HG02763 (cell line): ENCODE measurements around the gene IGHMBP2.

Experiments used
- ATAC-seq: cut with Tn5 transposase; IDR thresholded peaks from one replicate; pipeline ENCODE4 v1.9.1; 2021; ENCODE audit warnings: mild to moderate bottlenecking, moderate library complexity; ENCODE audit not compliant: unreplicated experiment

IGHMBP2 gene

DNA sequence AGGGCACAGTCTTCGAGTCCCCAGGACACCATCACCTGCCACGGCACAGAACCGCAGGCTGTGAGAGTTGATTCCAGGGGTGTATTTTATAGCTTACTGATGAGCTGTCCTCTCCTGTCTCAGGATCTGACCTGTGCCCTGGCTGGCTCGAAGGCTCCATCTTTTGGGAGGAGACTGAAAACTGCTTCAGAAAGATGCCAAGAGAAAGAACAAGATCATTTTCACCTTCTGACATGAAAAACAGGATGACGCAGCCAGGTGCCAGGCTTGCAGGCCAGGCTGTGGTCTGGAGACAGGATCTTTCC is 74.9 kb downstream of the IGHMBP2 start:
- ATAC-seq, result no peak

DNA sequence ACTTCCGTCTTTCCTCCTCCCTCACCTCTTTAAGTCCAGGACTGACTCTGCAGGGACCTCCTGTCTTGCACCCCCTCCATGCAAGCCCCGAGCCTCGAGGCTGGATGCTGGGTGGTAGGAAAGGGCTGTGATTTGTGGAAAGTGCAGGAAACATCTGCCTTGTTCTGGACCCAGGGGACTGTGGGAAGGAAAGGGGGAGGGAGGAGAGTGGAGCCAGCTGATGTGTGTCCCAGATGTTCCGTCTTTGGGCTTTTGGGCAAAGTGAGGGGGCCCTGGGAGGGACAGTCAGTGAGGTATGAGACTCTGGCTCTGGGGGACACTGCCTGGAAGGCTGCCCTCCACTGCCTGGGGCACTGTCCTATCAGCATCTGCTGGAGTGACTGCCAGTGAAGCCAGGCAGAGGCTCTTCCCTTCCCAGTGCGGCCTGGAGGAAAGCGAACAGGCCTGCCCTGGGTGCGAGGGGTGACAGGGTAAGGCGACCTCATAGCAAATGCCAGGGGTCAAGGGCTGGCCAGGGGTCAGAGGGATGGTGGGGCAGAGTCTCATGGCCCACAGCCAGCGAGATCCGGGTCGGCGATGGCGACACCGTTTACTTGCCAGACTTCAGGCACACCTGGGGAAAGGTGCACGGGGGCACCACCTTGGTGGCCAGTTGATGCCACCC is 75.4 kb downstream of the IGHMBP2 start:
- ATAC-seq, result no peak

DNA sequence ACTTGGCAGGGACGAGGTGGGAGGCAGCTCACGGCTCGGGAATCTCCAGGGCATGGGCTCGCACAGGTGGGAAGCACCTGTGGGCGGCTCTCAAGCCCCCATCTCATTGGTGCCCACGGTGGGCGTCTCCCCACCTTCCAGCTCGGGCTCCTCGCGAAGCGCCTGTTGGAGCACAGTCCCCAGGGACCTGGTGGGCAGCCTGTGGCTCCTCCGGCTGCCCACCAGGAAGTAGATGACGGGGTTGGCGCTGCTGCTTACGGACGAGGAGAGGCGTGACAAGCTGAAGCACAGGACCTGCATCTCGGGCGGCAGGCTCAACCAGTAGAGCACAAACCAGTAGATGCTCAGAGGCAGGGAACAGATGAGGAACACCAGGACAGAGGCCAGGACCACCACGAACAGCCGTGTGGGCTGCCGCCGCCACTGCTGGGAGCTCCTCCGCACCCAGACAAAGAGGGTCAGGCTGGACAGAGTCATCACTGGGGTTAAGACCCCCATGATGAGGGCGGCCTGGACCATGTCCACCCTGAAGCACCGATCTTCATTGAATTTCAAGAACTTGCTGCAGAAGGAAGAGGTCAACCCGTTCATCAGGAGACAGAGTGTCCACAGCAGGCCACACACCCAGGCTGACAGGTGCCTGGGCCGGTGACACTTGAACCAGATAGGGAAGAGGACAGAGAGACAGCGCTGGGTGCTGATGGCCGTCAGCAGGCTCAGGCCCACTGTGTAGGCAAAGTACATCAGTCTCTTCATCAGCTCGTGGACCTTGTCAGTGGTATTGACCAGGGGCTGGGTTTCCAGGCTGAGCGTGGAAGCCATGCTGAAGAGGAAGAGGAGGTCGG is 76.5 kb downstream of the IGHMBP2 start:
- no peak for ATAC-seq

DNA sequence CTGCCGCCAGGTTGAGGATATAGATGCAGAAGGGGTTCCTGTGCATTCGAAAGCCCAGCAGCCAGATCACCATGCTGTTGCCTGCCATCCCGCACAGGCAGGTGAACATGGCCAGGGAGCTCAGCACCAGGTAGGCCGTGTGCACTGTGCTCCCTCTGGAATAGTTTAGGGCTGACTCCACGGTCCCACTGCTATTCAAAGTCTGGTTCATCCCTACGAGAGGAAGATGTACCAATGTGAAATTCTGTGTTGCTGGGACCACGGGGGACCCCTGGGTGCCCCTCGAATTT is 77.0 kb downstream of the IGHMBP2 start, which contains the start of gene MRGPRD:
TSS of gene MRGPRD (minus strand) at position 211 of the 290 bp plus-strand sequence. CDS start at position 211, 0 bp downstream.
- no peak for ATAC-seq

DNA sequence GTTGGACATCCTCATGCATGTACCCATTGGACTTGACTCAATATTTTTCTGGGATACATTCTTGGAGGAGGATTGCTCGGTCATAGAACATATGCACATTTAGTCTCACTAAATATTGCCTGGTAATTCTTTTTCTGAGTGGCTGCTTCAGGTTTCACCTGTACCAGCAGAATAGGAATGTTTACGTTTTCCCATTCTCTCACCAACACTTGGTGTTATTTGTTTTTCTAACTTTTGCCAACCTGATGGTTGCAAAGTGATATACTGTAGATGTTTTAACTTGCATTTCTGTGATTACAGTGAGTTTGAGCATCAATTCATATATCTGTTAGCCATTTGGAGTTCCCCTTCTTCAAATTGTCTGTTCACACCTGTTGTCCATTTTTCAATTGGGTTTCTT is 78.4 kb downstream of the IGHMBP2 start:
- ATAC-seq, result no peak

DNA sequence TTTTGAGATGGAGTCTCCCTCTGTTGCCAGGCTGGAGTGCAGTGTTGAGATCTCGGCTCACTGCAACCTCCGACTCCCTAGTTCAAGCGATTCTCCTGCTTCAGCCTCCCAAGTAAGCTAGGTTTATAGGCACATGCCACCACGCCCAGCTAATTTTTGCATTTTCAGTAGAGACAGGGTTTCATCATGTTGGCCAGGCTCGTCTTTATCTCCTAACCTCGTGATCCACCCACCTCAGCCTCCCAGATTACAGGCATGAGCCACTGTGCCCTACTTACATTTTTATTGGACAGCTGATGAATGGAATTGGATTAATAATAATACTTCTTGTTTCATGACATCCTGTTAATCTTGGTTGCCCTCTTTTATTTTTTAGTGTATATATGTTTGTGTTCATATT is 80.1 kb downstream of the IGHMBP2 start:
- ATAC-seq, result no peak

DNA sequence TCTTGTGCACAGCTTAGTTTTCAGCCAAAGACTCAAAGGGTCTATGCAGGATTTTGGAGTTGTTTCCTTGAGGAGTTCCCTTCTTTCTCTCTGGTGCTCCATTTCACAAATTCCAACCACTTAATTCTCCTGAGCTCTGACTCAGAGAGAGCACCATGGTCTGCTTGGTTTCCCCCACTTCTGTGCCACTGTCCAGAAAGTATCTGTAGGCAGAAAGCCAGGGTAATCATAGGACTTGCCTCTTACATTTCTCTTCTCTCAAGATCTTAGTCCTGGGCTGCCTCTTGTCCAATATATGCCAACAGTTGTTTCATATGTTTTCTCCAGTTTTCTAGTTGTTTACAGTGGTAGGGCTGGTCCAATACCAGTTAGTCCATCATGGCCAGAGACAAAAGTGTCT is 83.5 kb downstream of the IGHMBP2 start:
- no peak for ATAC-seq

DNA sequence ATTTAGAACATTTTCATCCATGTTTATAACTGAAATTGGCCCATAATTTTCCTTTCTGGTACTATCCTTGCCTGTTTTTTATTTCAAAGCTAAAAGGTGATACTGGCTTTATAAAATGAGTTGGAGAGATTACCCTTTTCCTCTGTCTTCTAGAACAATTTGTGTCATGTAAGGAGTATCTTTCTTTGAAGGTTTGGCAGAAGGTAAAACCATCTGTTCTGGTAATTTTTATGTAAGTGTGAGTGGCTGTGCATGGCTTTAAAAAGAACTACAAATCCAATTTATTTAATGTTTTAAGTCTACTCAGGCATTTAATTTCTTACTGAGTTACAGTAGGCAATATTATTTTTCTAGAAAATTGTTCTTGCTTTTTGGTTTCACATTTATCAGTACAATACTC is 84.8 kb downstream of the IGHMBP2 start:
- ATAC-seq, result no peak
